ENCODE data around the gene GMCL2.

GMCL2 gene

GRCh38 chr5:178187014-178187413 lies at the start of gene GMCL2:
TSS of gene GMCL2 (minus strand) at chr5:178187371. CDS start at chr5:178187299, 72 bp downstream.
- Histone ChIP-seq H3K9me3 (ENCODE audit: severe bottlenecking) (no peaks in the 10 kb centered on the region), H3K4me3 (ENCODE audit: low read depth, low read length) (no peak within 1 kb of the TSS), H3K27ac (no peak within 1 kb of the TSS), H3K36me3 (no peaks in the 10 kb centered on the region), H3K27me3 (ENCODE audit: insufficient read depth, low read depth, severe bottlenecking) (no peaks in the 10 kb centered on the region)
- DNase-seq: no peak
- no peak for TF ChIP-seq CTCF (IDR thresholded peaks at IDR 0.05; ENCODE audit: low read depth, low read length)

GRCh38 chr5:178236679-178237078 lies 49.5 kb upstream of the GMCL2 start:
- H3K36me3 ChIP-seq: no peaks in the 10 kb centered on the region
- DNase-seq: no peak
- no peak overlapping the region for H3K4me3 ChIP-seq (ENCODE audit: low read depth, low read length)
- no peak overlapping the region for H3K27ac ChIP-seq
- TF ChIP-seq CTCF (IDR thresholded peaks at IDR 0.05; ENCODE audit: low read depth, low read length): no peak
- no peaks in the 10 kb centered on the region for H3K9me3 ChIP-seq (ENCODE audit: severe bottlenecking)
- no peaks in the 10 kb centered on the region for H3K27me3 ChIP-seq (ENCODE audit: insufficient read depth, low read depth, severe bottlenecking)

- H3K27me3 ChIP-seq (ENCODE audit: insufficient read depth, low read depth, severe bottlenecking): no peaks in the 10 kb centered on the region
- H3K9me3 ChIP-seq (ENCODE audit: severe bottlenecking): no peaks in the 10 kb centered on the region
- DNase-seq: no peak
- no peaks in the 10 kb centered on the region; the same call in 1 of the 2 replicates for H3K36me3 ChIP-seq
- no peak for TF ChIP-seq CTCF (IDR thresholded peaks at IDR 0.05; ENCODE audit: low read depth, low read length)
- H3K4me3 ChIP-seq (ENCODE audit: low read depth, low read length): no peak overlapping the region
- H3K27ac ChIP-seq: no peak overlapping the region
Observed at GRCh38 chr5:178236126-178236525, 49.0 kb upstream of the GMCL2 start.

- Histone ChIP-seq H3K27ac (no peak overlapping the region), H3K9me3 (ENCODE audit: severe bottlenecking) (no peaks in the 10 kb centered on the region), H3K4me3 (ENCODE audit: low read depth, low read length) (no peak overlapping the region), H3K36me3 (no peaks in the 10 kb centered on the region; the same call in 1 of the 2 replicates), H3K27me3 (ENCODE audit: insufficient read depth, low read depth, severe bottlenecking) (no peaks in the 10 kb centered on the region)
- DNase-seq: no peak
- no peak for TF ChIP-seq CTCF (IDR thresholded peaks at IDR 0.05; ENCODE audit: low read depth, low read length)
Observed at GRCh38 chr5:178235588-178235974, 48.4 kb upstream of the GMCL2 start.

- DNase-seq: peak; percentile 65
- no peaks in the 10 kb centered on the region for H3K9me3 ChIP-seq (ENCODE audit: severe bottlenecking)
Observed at GRCh38 chr5:178234750-178235587, 47.8 kb upstream of the GMCL2 start.

More at GRCh38 chr5:178234750-178235587, 47.8 kb upstream of the GMCL2 start:
- no peak overlapping the region for H3K27ac ChIP-seq
- no peak overlapping the region for H3K4me3 ChIP-seq (ENCODE audit: low read depth, low read length)
- no peaks in the 10 kb centered on the region; the same call in 1 of the 2 replicates for H3K36me3 ChIP-seq
- TF ChIP-seq CTCF (IDR thresholded peaks at IDR 0.05; ENCODE audit: low read depth, low read length): peak; percentile 67
- no peaks in the 10 kb centered on the region for H3K27me3 ChIP-seq (ENCODE audit: insufficient read depth, low read depth, severe bottlenecking)

Measured in WERI-Rb-1 (cell line).